Endodermal cell (in vitro differentiated cells): ENCODE results near the gene FDXR. TPM values are rescaled to one million over a fixed set of nuclear protein-coding genes. Genes with fewer than 3 reads are reported as not detected.
A peak's percentile ranks its signal among the peaks of the same experiment; 100 is the strongest.

Source experiments
- DNase-seq: peaks from one replicate; pipeline ENCODE4 v3.0.0-alpha.2; 2017
- H3K27ac ChIP-seq: 2 replicates; pipeline ENCODE4 v1.5.1; 2013; ENCODE audit warnings: mild to moderate bottlenecking, low read depth, low read length, moderate library complexity
- H3K27me3 ChIP-seq: 2 replicates; pipeline ENCODE4 v1.6.1; 2013; ENCODE audit warnings: mild to moderate bottlenecking, low read length, moderate library complexity; ENCODE audit not compliant: insufficient read depth, control insufficient read depth, poor library complexity, severe bottlenecking
- H3K36me3 ChIP-seq: 2 replicates; pipeline ENCODE4 v1.7.0; 2013; ENCODE audit warnings: mild to moderate bottlenecking, low read length, moderate library complexity; ENCODE audit not compliant: control insufficient read depth, insufficient read depth
- H3K4me1 ChIP-seq: one replicate; pipeline ENCODE4 v1.7.0; 2013; ENCODE audit warnings: low read length; ENCODE audit not compliant: control insufficient read depth, insufficient read depth
- H3K4me3 ChIP-seq: 2 replicates; pipeline ENCODE4 v1.5.1; 2013; ENCODE audit warnings: mild to moderate bottlenecking, low read length, moderate library complexity
- H3K9ac ChIP-seq: 2 replicates; pipeline ENCODE4 v1.6.1; 2013; ENCODE audit warnings: mild to moderate bottlenecking, low read length, moderate library complexity; ENCODE audit not compliant: poor library complexity, severe bottlenecking; ENCODE audit errors: extremely low read depth
- H3K9me3 ChIP-seq: 2 replicates; pipeline ENCODE4 v1.6.1; 2013; ENCODE audit warnings: mild to moderate bottlenecking, low read length, moderate library complexity; ENCODE audit not compliant: control insufficient read depth
- H3K27ac Mint-ChIP-seq: 2 replicates; pipeline ENCODE4 v1.8.0; 2020; ENCODE audit warnings: mixed read lengths
- H3K27me3 Mint-ChIP-seq: 2 replicates; pipeline ENCODE4 v1.8.0; 2021; ENCODE audit warnings: mild to moderate bottlenecking, mixed read lengths; ENCODE audit not compliant: insufficient read depth
- H3K36me3 Mint-ChIP-seq: 2 replicates; pipeline ENCODE4 v1.8.0; 2020; ENCODE audit warnings: low read depth, mixed read lengths
- H3K4me1 Mint-ChIP-seq: 2 replicates; pipeline ENCODE4 v1.8.0; 2020; ENCODE audit warnings: mixed read lengths
- H3K4me3 Mint-ChIP-seq: 2 replicates; pipeline ENCODE4 v1.8.0; 2020; ENCODE audit warnings: mild to moderate bottlenecking, moderate library complexity, mixed read lengths
- H3K9me3 Mint-ChIP-seq: 2 replicates; pipeline ENCODE4 v1.8.0; 2020; ENCODE audit warnings: mild to moderate bottlenecking, mixed read lengths
- WGBS, 2 experiments: methylation state at CpG; one replicate each; pipeline versions ENCODE4 v1.1.5 to v1.1.7; 2013; ENCODE audit warnings: missing lambda C conversion rate in 2 of 2, mixed read lengths in 1 of 2; ENCODE audit not compliant: insufficient coverage in 1 of 2, insufficient read length in 1 of 2; 5-methylcytosine and 5-hydroxymethylcytosine counted together
- total RNA-seq, 2 donors: library from RNA; stranded (reverse); fragmentation: NEBNext Ultra II Directional in 1 of 2; extraction: Animal tissue kit (Norgen Biotek cat#: 25700) in 1 of 2; gene quantifications; 2 replicates in 1 of 2; 3 replicates in 1 of 2; pipeline ENCODE4 v1.2.1, GENCODE V29; 2021
- TF ChIP-seq, protein P1 (sequence below): fragments of 200-600 bp; sonication (generic); conservative IDR thresholded peaks from 2 replicates; pipeline ENCODE4 v1.5.0; 2021; ENCODE audit warnings: antibody characterized with exemption, mild to moderate bottlenecking

Gene FDXR
- total RNA-seq, 2 donors from 2014 or later: 17.3 to 19.4 TPM

- Mint-ChIP-seq H3K9me3 (no peaks in the 10 kb centered on the region), H3K4me3 (no peak overlapping the region), H3K36me3 (peaks cover 24% of the 10 kb centered on the region), H3K4me1 (no peaks in the 10 kb centered on the region), H3K27ac (no peak overlapping the region), H3K27me3 (no peaks in the 10 kb centered on the region)
- TF ChIP-seq, protein P1, sequence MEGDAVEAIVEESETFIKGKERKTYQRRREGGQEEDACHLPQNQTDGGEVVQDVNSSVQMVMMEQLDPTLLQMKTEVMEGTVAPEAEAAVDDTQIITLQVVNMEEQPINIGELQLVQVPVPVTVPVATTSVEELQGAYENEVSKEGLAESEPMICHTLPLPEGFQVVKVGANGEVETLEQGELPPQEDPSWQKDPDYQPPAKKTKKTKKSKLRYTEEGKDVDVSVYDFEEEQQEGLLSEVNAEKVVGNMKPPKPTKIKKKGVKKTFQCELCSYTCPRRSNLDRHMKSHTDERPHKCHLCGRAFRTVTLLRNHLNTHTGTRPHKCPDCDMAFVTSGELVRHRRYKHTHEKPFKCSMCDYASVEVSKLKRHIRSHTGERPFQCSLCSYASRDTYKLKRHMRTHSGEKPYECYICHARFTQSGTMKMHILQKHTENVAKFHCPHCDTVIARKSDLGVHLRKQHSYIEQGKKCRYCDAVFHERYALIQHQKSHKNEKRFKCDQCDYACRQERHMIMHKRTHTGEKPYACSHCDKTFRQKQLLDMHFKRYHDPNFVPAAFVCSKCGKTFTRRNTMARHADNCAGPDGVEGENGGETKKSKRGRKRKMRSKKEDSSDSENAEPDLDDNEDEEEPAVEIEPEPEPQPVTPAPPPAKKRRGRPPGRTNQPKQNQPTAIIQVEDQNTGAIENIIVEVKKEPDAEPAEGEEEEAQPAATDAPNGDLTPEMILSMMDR: no peak
- Histone ChIP-seq H3K4me3 (no peak overlapping the region), H3K9ac (no peak overlapping the region), H3K9me3 (no peaks in the 10 kb centered on the region), H3K27me3 (no peaks in the 10 kb centered on the region), H3K36me3 (peaks cover 5% of the 10 kb centered on the region), H3K4me1 (no peaks in the 10 kb centered on the region), H3K27ac (peak overlapping the region; percentile 24)
- WGBS, 2 experiments: 90 to 100% methylated on average over 8 to 9 of the region's 9 CpGs
- DNase-seq: no peak
Measured at GRCh38 chr17:74825952-74826719, 46.7 kb downstream of the FDXR start.

- H3K27me3 ChIP-seq: no peaks in the 10 kb centered on the region
- H3K36me3 Mint-ChIP-seq: peaks cover 17% of the 10 kb centered on the region
- no peaks in the 10 kb centered on the region for H3K4me1 Mint-ChIP-seq
- no peak overlapping the region for H3K4me3 Mint-ChIP-seq
- 90 to 92% methylated on average over 5 to 11 of the region's 11 CpGs for WGBS, 2 experiments
- peak overlapping the region; percentile 24 for H3K27ac ChIP-seq
- no peaks in the 10 kb centered on the region for H3K4me1 ChIP-seq
- TF ChIP-seq, protein P1: no peak
- no peak overlapping the region for H3K4me3 ChIP-seq
- H3K9me3 ChIP-seq: no peaks in the 10 kb centered on the region
- H3K36me3 ChIP-seq: peaks cover 5% of the 10 kb centered on the region
- no peak for DNase-seq
- no peaks in the 10 kb centered on the region for H3K9me3 Mint-ChIP-seq
- H3K27me3 Mint-ChIP-seq: no peaks in the 10 kb centered on the region
- no peak overlapping the region for H3K27ac Mint-ChIP-seq
- no peak overlapping the region for H3K9ac ChIP-seq
Measured at GRCh38 chr17:74824961-74825627, 47.7 kb downstream of the FDXR start.

DNA sequence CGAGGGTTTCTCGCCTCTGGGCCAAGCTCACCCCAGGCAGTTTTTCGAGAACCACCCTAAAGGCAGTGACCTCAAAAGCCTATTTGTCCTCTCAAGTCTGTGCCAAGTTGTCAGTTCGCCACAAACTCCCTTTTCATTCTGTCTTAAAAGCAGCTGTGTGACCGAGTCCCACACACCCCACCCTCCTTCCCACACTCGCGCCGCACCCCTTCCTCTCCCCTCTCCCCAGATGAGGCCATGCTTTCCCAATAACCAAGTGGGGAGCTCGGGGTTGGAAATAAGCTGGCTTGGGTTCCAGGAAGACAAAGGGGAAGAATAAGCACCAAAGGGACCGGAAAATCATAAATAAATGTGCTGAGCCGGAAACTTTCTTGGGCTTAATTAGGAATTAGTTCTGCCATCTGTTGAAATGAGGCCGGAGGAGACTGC is 49.8 kb downstream of the FDXR start:
- Mint-ChIP-seq H3K36me3 (peaks cover 28% of the 10 kb centered on the region), H3K4me1 (no peaks in the 10 kb centered on the region), H3K27ac (no peak overlapping the region), H3K9me3 (no peaks in the 10 kb centered on the region), H3K4me3 (no peak overlapping the region), H3K27me3 (no peaks in the 10 kb centered on the region)
- Histone ChIP-seq H3K27me3 (no peaks in the 10 kb centered on the region), H3K27ac (peak overlapping the region; percentile 66), H3K4me1 (peaks cover 2% of the 10 kb centered on the region), H3K9ac (no peak overlapping the region), H3K36me3 (peaks cover 9% of the 10 kb centered on the region), H3K9me3 (no peaks in the 10 kb centered on the region), H3K4me3 (no peak overlapping the region)
- TF ChIP-seq, protein P1: no peak
- 84 to 90% methylated on average over 6 to 12 of the region's 12 CpGs for WGBS, 2 experiments
- no peak for DNase-seq
